CD4-positive, alpha-beta T cell treated with Interferon alpha-2 for 1 hour (primary cell): ENCODE results near the gene POLA2.
"Not testable (repeated sequence)": the region's sequence is repeated elsewhere in the genome, so short reads cannot be mapped to it uniquely, and the experiment has no call there.

ENCODE experiments used
- DNase-seq, 2 donors: peaks; one replicate each; pipeline ENCODE4 v3.0.0-alpha.2; 2020 to 2022

Gene POLA2

GRCh38 chr11:65261591-65262380 is at the start of gene POLA2:
TSS of gene POLA2 (plus strand) at chr11:65261962. CDS start at chr11:65262293, 331 bp downstream.
- peak; percentile 97 for DNase-seq

- DNase-seq, result no peak
Measured at GRCh38 chr11:65212226-65212801, 49.4 kb upstream of the POLA2 start.

- peak in 1 of 2 donors; percentile 12 for DNase-seq
Measured at GRCh38 chr11:65213322-65214211, 48.2 kb upstream of the POLA2 start.

- DNase-seq, result no peak
Measured at GRCh38 chr11:65214212-65214845, 47.4 kb upstream of the POLA2 start.

GRCh38 chr11:65215441-65216076 is 46.2 kb upstream of the POLA2 start:
- DNase-seq, result no peak

GRCh38 chr11:65216830-65217229 is 44.9 kb upstream of the POLA2 start:
- DNase-seq, result no peak

- DNase-seq, result no peak
Measured at GRCh38 chr11:65217441-65218423, 44.0 kb upstream of the POLA2 start.

GRCh38 chr11:65218446-65218845 is 43.3 kb upstream of the POLA2 start:
- DNase-seq, result no peak

- no peak for DNase-seq
Measured at GRCh38 chr11:65219930-65220213, 41.9 kb upstream of the POLA2 start.

- DNase-seq, result no peak
Measured at GRCh38 chr11:65221026-65221425, 40.7 kb upstream of the POLA2 start.

GRCh38 chr11:65223011-65223410 is 38.8 kb upstream of the POLA2 start:
- no peak for DNase-seq

GRCh38 chr11:65224930-65225278 is 36.9 kb upstream of the POLA2 start:
- DNase-seq, result no peak

- DNase-seq, result peak; percentile 54 to 64
Measured at GRCh38 chr11:65225279-65226102, 36.3 kb upstream of the POLA2 start.

- DNase-seq, result no peak
Measured at GRCh38 chr11:65226103-65226442, 35.7 kb upstream of the POLA2 start.

GRCh38 chr11:65227879-65228278 is 33.9 kb upstream of the POLA2 start:
- no peak for DNase-seq

GRCh38 chr11:65236194-65237059 is 25.3 kb upstream of the POLA2 start:
- DNase-seq, result no peak

GRCh38 chr11:65238302-65238701 is 23.5 kb upstream of the POLA2 start:
- not testable (repeated sequence) for DNase-seq

GRCh38 chr11:65241134-65241533 is 20.6 kb upstream of the POLA2 start:
- no peak for DNase-seq

GRCh38 chr11:65241692-65242091 is 20.1 kb upstream of the POLA2 start:
- DNase-seq, result no peak

GRCh38 chr11:65242389-65242788 is 19.4 kb upstream of the POLA2 start:
- DNase-seq, result no peak
